GM18508 (cell line): Measurements from ENCODE around the gene MYZAP.

ENCODE experiments used
- ATAC-seq: cut with Tn5 transposase; IDR thresholded peaks from one replicate; pipeline ENCODE4 v1.9.1; 2021; ENCODE audit warnings: moderate number of reproducible peaks; ENCODE audit not compliant: insufficient read depth, unreplicated experiment

MYZAP gene

GRCh38 chr15:57589754-57590153 lies 1.9 kb upstream of the MYZAP start:
- ATAC-seq, result no peak

- ATAC-seq, result no peak
These were observed 375 bp upstream of the MYZAP start for GRCh38 chr15:57591237-57591821.

DNA sequence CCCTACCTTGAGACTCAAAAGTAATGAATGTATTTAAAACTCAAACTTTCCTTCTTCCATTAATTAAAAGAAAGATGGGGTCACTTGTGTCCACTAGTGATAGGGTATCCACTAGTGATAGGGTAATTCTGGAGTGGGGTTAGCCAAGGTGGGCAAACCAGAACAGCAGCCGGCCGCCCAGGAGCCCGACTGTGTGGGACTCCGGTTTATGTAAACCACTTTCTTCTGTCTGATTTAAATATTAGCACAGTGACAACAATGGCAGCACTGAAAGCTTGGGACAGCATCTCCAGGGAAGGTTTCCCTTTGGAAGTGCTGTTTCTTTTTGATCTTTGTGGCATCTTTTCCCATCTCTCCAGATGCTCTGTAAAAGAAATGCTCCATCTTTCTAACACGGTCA lies 722 bp downstream of the MYZAP start:
- no peak for ATAC-seq

GRCh38 chr15:57592836-57593420 lies 1.2 kb downstream of the MYZAP start:
- ATAC-seq, result no peak

DNA sequence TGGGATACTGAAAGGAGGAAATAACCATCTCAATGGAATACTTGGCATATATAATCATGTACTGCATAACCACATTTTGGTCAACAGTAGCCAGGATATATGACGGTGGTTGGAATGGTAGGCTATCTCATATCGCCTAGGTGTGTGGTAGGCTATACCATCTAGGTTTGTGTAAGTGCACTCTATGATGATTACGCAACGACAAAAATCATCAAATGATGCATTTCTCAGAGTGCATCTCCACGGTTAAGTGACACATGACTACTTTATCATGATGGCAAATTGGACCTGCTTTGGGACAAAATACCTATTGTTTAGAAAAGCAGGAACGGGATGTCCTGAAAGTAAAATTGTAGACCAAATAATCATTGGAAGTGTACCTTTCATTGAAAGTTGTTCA lies 2.8 kb downstream of the MYZAP start:
- ATAC-seq, result no peak

- ATAC-seq, result no peak
These were observed 3.5 kb downstream of the MYZAP start for GRCh38 chr15:57595011-57595866.

- no peak for ATAC-seq
These were observed 4.7 kb downstream of the MYZAP start for GRCh38 chr15:57596301-57596855.

DNA sequence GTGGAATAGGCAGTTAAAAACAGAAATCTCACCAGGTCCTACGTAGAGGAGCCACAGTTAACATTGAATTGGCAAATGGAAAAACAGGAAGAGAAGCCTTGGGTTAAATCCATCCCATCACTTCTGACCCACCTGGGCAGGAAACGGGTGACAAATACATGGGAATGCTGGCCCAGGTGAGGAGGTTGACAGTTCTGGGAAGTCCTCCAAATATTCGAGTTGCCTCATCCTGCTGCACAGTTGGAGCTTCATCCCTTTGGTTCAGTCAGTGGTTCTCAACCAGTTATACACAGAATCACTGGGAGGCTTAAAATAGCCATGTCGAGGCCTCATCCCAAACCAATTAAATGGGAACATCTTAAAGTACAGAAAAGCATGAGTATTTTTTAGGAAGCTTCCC lies 5.3 kb downstream of the MYZAP start:
- ATAC-seq, result no peak

- ATAC-seq, result no peak
These were observed 5.7 kb downstream of the MYZAP start for GRCh38 chr15:57597431-57597830.

DNA sequence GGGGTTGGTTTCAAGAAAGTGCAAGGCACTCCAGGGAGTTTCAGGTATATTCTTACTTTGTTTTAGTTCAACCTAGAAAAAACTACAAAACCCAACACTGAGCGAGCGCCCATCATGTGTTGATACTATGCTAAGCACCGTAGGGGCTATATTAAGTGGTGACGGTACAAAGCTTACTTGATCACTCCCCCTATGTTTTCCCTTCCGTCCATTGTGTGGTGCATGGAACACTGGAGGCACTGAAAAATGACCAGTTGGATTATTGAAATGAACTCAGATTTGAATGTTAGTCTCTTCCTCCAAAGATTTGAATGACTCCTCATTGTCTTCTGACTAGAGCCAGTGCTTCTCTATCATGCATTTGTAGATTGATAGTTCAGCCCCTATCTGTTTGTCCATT lies 6.6 kb downstream of the MYZAP start:
- no peak for ATAC-seq

- no peak for ATAC-seq
These were observed 7.6 kb downstream of the MYZAP start for GRCh38 chr15:57599296-57599810.

DNA sequence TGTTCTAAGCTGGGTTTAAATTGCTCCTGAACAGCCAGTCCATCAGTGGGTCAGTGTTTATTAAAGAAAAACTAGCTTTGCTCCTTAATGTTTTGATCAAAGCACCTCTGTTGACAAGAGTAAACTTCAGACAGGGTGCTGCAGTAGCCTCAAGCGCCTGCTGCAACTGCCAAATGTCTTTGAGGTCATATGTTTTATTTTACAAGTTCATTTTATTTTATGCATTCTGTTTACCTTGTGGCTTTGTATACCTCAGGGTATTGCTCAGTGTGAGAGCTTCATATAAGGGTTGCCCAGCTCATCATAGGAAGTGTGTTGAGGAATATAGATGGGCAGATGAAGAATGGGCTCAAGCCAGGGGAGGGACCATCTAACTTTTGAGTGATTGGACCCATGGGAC lies 8.5 kb downstream of the MYZAP start:
- no peak for ATAC-seq

GRCh38 chr15:57604507-57604906 lies 12.8 kb downstream of the MYZAP start:
- no peak for ATAC-seq

DNA sequence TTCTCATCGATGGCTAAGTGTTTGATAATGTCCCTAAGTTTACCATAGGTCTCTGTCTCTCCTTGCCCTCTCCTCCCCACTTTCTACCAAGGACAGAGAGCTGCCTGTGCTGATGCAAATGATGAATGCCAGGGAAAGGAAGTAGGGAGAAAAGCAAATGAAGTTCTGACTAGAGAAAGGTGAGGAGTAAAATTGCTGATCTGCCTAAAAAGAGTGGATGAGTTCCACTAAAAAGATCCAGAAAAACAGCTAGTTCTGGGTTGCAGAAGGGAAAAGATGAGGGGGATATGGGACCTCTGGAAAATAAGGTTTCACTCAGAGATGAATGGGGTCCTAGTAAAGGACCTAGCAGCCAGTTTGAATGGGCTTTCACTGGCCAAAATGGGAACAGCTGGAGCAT lies 13.8 kb downstream of the MYZAP start:
- ATAC-seq, result no peak

DNA sequence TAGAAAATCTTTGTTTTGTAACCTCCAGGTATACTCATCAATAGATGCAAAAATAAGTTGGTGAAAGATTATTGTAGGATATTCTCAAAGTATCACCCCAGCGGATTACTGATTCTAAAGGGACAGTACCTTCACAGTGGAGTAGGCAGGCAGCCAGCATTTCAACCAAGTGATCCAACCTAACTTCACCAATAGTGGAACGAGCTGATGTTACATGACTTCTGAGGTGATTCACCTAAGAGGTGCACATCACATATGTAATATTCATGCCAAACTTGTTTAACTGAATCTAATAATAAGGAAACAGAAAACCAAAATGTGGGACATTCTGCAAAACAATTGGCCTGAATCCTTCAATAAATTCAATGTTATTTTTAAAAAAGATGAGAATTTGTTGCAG lies 14.3 kb downstream of the MYZAP start:
- ATAC-seq, result no peak

DNA sequence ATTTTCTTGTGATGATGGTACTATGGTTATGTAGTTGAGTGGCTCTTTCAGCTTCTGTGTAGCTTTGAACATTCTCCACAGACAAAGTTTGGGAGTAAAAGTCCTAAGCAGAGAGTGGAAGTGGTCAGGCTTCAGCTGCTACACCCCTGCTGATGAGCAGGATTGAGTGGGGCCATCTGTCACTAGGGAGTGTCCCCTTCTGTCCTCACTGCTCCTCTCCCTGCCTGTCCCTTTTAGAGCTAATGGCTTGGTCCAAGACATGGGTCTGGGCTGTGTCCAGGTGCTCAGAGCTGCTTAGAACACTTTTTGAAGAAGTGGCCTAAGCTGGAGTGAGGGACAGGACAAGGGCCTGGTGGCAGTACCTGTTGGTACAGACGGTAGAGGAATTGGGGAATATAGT lies 15.1 kb downstream of the MYZAP start:
- ATAC-seq, result no peak

DNA sequence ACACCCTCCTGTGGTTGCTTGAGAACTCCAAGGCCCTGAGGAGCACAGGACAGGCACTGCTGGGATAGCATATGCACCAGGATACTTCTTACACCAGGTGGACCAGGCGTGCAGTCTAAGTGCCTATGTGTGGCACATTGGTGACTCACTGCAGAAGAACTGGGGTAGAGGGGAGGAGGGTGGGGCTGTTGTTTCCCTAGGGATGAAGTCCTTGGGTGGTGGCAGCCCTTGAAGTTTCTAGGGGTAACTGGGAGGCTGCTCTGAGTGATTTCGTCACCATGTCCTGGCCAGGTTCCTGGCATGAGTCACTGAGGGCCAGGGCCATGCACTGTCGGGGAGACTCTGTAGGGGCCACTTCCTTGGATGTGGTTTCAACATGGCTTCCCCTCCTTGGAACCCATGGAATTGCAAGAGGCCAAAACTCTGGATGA lies 15.9 kb downstream of the MYZAP start:
- ATAC-seq, result no peak

DNA sequence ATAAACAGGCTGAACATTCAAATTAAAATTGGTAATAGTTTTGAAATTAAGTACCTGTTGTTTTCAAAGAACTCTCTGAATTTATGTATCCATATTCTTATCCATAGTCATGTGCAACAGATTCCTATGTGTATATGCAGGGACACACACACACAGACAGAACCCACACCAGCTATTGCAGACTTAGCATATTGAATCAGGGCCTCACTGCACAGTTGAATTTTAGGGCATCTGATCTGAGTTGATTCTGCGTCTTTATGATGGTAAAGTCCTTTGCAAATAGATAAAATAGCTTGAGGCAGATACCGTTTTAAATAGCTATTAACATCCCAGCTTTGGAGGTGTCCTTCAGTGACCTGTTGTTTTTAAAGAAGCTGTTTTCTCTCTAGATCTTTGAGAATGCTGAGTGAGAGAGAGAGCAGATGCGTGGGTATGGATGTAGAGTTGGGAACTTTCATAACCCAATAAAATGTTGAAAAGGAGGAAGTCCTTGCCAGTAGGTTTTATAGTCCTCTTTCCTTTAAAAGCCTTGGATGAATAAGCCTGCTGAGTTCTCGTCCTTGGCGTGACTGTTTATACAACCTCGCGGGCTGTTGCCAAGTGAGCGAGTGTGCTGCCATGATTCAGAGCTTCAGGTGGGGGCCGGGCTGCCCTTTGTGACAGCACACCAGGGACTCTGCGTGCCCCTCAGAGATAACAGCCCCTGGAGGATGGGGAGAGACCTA lies 18.3 kb downstream of the MYZAP start:
- ATAC-seq, result no peak

- ATAC-seq, result no peak
These were observed 19.4 kb downstream of the MYZAP start for GRCh38 chr15:57611123-57611522.

DNA sequence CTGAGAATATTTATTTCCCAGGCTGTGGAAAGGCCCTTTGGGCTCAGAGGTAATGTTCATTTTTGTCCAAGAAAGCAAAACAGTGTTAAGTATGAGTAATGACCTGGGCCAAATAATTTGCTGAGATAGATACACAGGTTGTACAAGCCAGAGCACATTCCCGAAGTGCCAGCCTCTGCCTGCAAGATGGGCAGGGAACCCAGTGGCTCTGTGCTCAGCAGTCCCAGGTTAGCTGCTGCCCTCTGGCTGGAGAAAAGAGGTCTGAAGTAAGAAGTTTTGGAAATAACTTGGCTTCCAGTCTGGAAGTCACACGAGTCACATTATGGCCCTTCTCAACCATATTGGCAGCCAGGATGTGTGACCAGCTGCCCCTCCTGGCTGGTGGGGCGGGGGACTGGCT lies 20.2 kb downstream of the MYZAP start:
- no peak for ATAC-seq
